HFFc6 (cell line): ENCODE measurements around the gene ZNF469. TPM values are rescaled to one million over a fixed set of nuclear protein-coding genes. Genes with fewer than 3 reads are reported as not detected.

ENCODE experiments used
- DNase-seq: peaks from one replicate; pipeline ENCODE4 v3.0.0-alpha.2; 2018
- H3K27ac Mint-ChIP-seq: 2 replicates; pipeline ENCODE4 v1.8.0; 2020; ENCODE audit warnings: mild to moderate bottlenecking, mixed read lengths
- H3K27me3 Mint-ChIP-seq: 2 replicates; pipeline ENCODE4 v1.8.0; 2021; ENCODE audit warnings: mild to moderate bottlenecking, moderate library complexity, mixed read lengths; ENCODE audit not compliant: insufficient read depth
- H3K36me3 Mint-ChIP-seq: 2 replicates; pipeline ENCODE4 v1.8.0; 2021; ENCODE audit warnings: low read depth, mixed read lengths
- H3K4me1 Mint-ChIP-seq: 2 replicates; pipeline ENCODE4 v1.8.0; 2020; ENCODE audit warnings: low read depth, mixed read lengths
- H3K4me3 Mint-ChIP-seq: 2 replicates; pipeline ENCODE4 v1.8.0; 2020; ENCODE audit warnings: mild to moderate bottlenecking, moderate library complexity, mixed read lengths
- H3K9me3 Mint-ChIP-seq: 2 replicates; pipeline ENCODE4 v1.8.0; 2020; ENCODE audit warnings: mild to moderate bottlenecking, mixed read lengths
- CTCF ChIP-seq: fragments of 200-600 bp; sonication (generic); IDR thresholded peaks from 2 replicates; pipeline ENCODE4 v1.5.0; 2021; ENCODE audit warnings: antibody characterized with exemption, mild to moderate bottlenecking
- total RNA-seq, 6 experiments: library from RNA; stranded (reverse); fragmentation: NEBNext Ultra II Directional; extraction: Animal tissue kit (Norgen Biotek cat#: 25700); gene quantifications; 2 replicates in 1 of 6; 3 replicates in 5 of 6; pipeline ENCODE4 v1.2.3, GENCODE V29; 2021

The ZNF469 gene
- total RNA-seq, 6 experiments from 2014 or later = 9.4 to 17.5 (median 10.1) TPM

DNA sequence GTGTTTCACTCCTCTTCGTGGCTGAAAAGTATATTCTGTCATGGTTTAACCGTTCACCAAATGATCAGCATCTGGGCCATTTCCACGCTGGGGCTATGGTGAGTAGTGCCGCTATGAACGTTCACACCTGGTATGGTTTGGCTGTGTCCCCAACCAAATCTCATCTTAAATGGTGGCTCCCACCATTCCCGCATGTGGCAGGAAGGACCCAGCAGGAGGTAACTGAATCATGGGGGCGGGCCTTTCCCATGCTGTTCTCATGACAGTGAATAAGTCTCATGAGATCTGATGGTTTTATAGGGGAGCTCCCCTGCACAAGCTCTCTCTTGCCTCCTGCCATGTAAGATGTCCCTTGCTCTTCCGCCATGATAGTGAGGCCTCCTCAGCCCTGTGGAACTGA is 45.7 kb upstream of the ZNF469 start:
- H3K4me3 Mint-ChIP-seq = no peak overlapping the region
- no peak for DNase-seq
- H3K27me3 Mint-ChIP-seq = no peaks in the 10 kb centered on the region; the same call in 1 of the 2 replicates
- no peak overlapping the region for H3K27ac Mint-ChIP-seq
- no peak for TF ChIP-seq CTCF
- peaks cover 18% of the 10 kb centered on the region for H3K9me3 Mint-ChIP-seq
- peaks cover 29% of the 10 kb centered on the region for H3K36me3 Mint-ChIP-seq
- no peaks in the 10 kb centered on the region for H3K4me1 Mint-ChIP-seq

GRCh38 chr16:88337538-88337937 is 45.2 kb upstream of the ZNF469 start:
- no peak overlapping the region for H3K4me3 Mint-ChIP-seq
- H3K36me3 Mint-ChIP-seq = peaks cover 29% of the 10 kb centered on the region
- TF ChIP-seq CTCF = no peak
- H3K27ac Mint-ChIP-seq = no peak overlapping the region
- H3K4me1 Mint-ChIP-seq = no peaks in the 10 kb centered on the region
- H3K27me3 Mint-ChIP-seq = no peaks in the 10 kb centered on the region; the same call in 1 of the 2 replicates
- H3K9me3 Mint-ChIP-seq = peaks cover 18% of the 10 kb centered on the region
- no peak for DNase-seq

- H3K4me3 Mint-ChIP-seq = no peak overlapping the region
- H3K27me3 Mint-ChIP-seq = peaks cover 4% of the 10 kb centered on the region
- H3K27ac Mint-ChIP-seq = no peak overlapping the region
- peaks cover 29% of the 10 kb centered on the region for H3K36me3 Mint-ChIP-seq
- DNase-seq = no peak
- no peaks in the 10 kb centered on the region for H3K4me1 Mint-ChIP-seq
- H3K9me3 Mint-ChIP-seq = peaks cover 19% of the 10 kb centered on the region
- peak; percentile 62 for TF ChIP-seq CTCF
These were observed 44.6 kb upstream of the ZNF469 start for GRCh38 chr16:88338111-88338510.

- no peak for TF ChIP-seq CTCF
- Mint-ChIP-seq H3K9me3 (peaks cover 27% of the 10 kb centered on the region), H3K27me3 (peaks cover 6% of the 10 kb centered on the region), H3K27ac (no peak overlapping the region), H3K36me3 (peaks cover 34% of the 10 kb centered on the region), H3K4me1 (no peaks in the 10 kb centered on the region), H3K4me3 (no peak overlapping the region)
- no peak for DNase-seq
These were observed 43.9 kb upstream of the ZNF469 start for GRCh38 chr16:88338896-88339295.

DNA sequence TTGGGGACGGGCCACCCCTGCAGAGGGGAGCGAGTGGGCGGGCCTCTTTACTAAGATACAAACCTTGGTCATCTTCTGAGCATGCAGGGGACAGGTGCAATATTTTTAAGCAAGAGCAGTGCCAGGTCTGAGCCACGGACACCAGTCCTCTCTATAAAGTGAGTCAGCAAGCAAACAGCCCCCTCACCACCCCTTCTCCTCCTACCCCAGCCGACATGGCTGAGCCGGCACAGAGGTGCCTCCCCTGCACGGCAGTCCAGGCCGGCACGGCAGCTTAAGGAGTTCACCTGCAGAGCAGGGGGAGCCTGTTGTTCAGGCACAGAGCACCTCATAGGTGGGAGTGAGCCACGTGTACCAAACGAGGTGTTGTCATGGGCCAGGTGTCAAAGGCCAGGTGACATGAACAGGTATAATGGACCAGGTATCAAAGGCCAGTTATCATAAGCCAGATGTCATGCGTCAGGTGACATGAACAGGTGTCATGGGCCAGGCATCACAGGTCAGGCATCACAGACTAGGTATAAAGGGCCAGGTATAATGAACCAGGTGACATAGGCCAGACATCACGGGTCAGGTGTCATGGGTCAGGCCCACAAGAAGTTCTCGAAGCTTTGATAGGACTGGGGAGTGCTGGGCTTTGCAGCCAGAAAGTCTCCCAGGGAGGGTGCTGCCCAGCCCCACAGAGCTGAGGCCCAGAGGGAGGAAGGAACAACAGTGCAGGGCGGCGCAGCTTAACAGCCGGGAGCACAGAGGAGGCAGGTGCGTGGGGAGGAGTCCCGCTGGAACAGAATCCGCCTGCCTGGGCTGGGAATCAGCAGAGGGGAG is 42.6 kb upstream of the ZNF469 start:
- no peak for TF ChIP-seq CTCF
- DNase-seq = no peak
- H3K36me3 Mint-ChIP-seq = peaks cover 31% of the 10 kb centered on the region
- H3K4me1 Mint-ChIP-seq = no peaks in the 10 kb centered on the region
- peaks cover 6% of the 10 kb centered on the region for H3K27me3 Mint-ChIP-seq
- no peak overlapping the region for H3K4me3 Mint-ChIP-seq
- H3K27ac Mint-ChIP-seq = no peak overlapping the region
- peaks cover 31% of the 10 kb centered on the region for H3K9me3 Mint-ChIP-seq
